Activated CD4-positive, alpha-beta T cell treated with anti-CD3 and anti-CD28 coated beads for 4 hours (primary cell): ENCODE measurements around the gene CABP4.

ENCODE experiments used
- DNase-seq, 2 donors: peaks; one replicate each; pipeline ENCODE4 v3.0.0-alpha.2; 2020

Gene CABP4

GRCh38 chr11:67455054-67455453 is at the start of gene CABP4:
CABP4 (plus strand) TSS chr11:67455354; CDS start chr11:67455424, 70 bp downstream.
- DNase-seq: no peak

- DNase-seq: no peak
These were observed 49.3 kb upstream of the CABP4 start for GRCh38 chr11:67405688-67406339.

- DNase-seq: no peak
These were observed 48.7 kb upstream of the CABP4 start for GRCh38 chr11:67406420-67406968.

GRCh38 chr11:67406969-67407687 is 48.0 kb upstream of the CABP4 start:
- no peak for DNase-seq

GRCh38 chr11:67407688-67408163 is 47.4 kb upstream of the CABP4 start:
- no peak for DNase-seq

GRCh38 chr11:67408437-67409200 is 46.5 kb upstream of the CABP4 start:
- no peak for DNase-seq

- DNase-seq: peak in 1 of 2 donors; percentile 56
These were observed 45.9 kb upstream of the CABP4 start for GRCh38 chr11:67409261-67409666.

- DNase-seq: no peak
These were observed 45.3 kb upstream of the CABP4 start for GRCh38 chr11:67409781-67410368.

GRCh38 chr11:67410369-67410831 is 44.8 kb upstream of the CABP4 start:
- DNase-seq: no peak

- DNase-seq: no peak
These were observed 44.0 kb upstream of the CABP4 start for GRCh38 chr11:67410984-67411784.

- no peak for DNase-seq
These were observed 43.4 kb upstream of the CABP4 start for GRCh38 chr11:67411785-67412152.

- DNase-seq: no peak
These were observed 42.5 kb upstream of the CABP4 start for GRCh38 chr11:67412495-67413179.

GRCh38 chr11:67413266-67413849 is 41.8 kb upstream of the CABP4 start:
- no peak for DNase-seq

GRCh38 chr11:67415501-67416304 is 39.5 kb upstream of the CABP4 start, which contains the start of gene CARNS1:
CARNS1 (plus strand) TSS chr11:67415678; CDS start chr11:67416200, 522 bp downstream.
- DNase-seq: no peak

GRCh38 chr11:67416416-67417335 is 38.5 kb upstream of the CABP4 start:
- peak; percentile 74 to 80 for DNase-seq

- DNase-seq: no peak
These were observed 37.7 kb upstream of the CABP4 start for GRCh38 chr11:67417425-67417824.

- DNase-seq: peak in 1 of 2 donors; percentile 36
These were observed 36.5 kb upstream of the CABP4 start for GRCh38 chr11:67418476-67419281.
